ENCODE data around the gene ITGA6.

- TF ChIP-seq POLR2A (IDR thresholded peaks at IDR 0.05; ENCODE audit: low read length): no peak
- TF ChIP-seq GATA1 (IDR thresholded peaks at IDR 0.05; ENCODE audit: low read depth, low read length): no peak
Measured at GRCh38 chr2:172465417-172466334, 38.3 kb downstream of the ITGA6 start.

Measured in erythroblast (primary cell).